HG03139 (cell line): ENCODE results near the gene DISP2.
A peak's percentile ranks its signal among the peaks of the same experiment; 100 is the strongest.

Experiments
- ATAC-seq: cut with Tn5 transposase; IDR thresholded peaks from one replicate; pipeline ENCODE4 v1.9.1; 2021; ENCODE audit not compliant: unreplicated experiment

Gene DISP2

DNA sequence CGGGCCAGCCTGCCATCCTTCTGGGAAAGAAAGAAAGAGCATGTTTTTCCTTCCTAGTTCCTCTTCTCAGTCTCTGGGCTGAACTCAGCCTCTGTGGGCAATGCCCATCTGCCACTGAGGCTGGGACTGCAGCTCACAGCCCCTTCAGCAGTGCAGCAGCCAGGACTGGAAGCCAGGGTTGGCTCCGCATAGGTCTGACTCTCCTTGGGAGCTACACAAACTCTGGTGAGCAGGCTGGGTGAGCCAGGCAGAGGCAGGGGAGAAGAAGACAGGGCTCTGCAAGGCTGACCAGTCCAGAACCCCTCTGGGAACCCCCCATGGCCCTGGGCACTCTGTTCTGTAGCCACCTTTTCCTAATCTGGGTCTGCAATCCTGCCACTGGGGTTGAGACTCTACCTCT is 3.6 kb downstream of the DISP2 start:
- ATAC-seq: no peak

DNA sequence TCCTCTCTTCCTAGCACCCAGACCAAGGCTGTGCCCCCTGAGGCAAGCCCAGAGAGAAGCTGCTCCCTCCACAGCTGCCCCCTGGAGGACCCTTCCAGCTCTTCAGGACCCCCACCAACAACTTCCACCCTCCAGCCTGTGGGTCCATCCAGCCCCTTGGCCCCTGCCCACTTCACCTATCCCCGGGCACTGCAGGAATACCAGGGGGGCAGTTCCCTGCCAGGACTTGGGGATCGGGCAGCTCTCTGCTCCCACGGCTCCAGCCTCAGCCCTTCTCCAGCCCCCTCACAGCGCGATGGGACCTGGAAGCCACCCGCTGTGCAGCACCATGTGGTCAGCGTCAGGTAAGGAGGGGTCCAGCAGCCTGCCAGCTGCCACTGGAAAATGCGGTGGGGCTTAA is 5.6 kb downstream of the DISP2 start:
- no peak for ATAC-seq

DNA sequence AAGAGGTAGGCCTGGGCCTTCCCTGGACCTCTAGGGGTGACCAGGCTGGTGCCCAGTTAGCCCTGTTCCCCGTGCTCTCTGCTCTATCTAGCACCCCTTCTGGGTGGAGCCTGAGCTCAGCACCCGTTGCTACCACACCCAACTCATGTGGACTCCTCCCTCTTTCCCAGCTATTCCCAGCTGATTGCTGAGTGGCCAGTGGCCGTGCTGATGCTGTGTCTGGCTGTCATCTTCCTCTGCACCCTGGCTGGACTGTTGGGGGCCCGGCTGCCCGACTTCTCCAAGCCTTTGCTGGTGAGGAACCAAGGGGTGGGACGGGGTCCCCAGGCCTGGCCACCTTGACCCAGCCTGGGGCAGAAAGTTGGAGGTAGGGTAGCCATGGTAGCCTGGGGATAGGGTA is 6.2 kb downstream of the DISP2 start:
- ATAC-seq: no peak

DNA sequence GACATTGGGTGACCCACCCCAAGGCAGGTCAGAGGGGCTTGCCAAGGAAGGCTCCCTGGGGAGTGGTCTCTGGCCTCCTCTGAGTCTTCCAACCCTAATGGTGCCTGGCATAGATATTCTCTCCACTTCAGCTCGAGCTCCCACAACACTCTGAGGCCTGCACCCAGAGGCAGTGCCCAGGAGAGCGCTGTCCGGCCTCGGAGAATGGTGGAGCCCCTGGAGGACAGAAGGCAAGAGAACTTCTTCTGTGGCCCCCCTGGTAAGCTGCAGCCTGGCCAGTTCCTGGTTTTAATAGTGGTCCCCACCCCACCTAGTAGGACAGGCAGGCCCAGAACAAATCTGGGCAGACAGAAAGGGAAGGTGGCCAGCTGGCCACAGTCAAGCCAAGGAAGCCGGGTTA is 7.0 kb downstream of the DISP2 start:
- ATAC-seq: no peak

DNA sequence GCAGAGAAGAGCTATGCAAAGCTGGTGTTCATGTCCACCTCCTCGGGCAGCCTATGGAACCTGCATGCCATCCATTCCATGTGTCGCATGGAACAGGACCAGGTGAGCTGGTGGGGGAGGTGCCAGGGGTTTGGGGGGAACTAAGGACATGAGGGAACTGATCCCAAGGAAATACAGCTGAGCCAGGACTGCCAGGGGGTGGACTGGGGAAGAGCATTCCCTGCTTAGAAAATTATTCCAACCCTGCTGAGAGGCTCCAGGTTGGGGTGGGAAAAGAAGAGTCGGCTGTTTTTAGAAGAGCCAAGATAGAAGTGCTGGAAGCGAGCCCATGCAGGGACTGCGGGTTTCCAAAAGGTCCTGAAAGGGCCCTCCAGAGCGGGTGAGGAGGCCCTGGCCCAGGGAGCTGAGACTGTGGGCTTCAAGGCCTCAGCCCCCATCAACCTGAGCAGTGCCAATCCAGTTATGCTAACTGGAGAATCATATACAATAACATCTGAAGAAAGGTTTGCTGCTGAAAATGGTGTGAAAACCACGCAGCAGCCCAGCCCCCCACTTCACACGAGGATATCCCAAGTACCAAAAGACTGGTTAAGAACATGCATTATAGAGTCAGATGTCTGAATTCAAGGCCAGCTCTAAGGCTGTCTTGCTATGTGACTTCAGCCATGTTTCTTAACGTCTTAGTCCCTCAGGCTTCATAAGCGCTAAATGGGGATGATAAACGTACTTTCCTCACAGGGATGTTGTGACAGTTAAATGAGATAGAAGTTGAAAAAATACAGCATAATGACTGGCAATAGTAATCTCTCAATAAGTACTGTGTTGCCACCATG is 7.8 kb downstream of the DISP2 start:
- ATAC-seq: no peak

DNA sequence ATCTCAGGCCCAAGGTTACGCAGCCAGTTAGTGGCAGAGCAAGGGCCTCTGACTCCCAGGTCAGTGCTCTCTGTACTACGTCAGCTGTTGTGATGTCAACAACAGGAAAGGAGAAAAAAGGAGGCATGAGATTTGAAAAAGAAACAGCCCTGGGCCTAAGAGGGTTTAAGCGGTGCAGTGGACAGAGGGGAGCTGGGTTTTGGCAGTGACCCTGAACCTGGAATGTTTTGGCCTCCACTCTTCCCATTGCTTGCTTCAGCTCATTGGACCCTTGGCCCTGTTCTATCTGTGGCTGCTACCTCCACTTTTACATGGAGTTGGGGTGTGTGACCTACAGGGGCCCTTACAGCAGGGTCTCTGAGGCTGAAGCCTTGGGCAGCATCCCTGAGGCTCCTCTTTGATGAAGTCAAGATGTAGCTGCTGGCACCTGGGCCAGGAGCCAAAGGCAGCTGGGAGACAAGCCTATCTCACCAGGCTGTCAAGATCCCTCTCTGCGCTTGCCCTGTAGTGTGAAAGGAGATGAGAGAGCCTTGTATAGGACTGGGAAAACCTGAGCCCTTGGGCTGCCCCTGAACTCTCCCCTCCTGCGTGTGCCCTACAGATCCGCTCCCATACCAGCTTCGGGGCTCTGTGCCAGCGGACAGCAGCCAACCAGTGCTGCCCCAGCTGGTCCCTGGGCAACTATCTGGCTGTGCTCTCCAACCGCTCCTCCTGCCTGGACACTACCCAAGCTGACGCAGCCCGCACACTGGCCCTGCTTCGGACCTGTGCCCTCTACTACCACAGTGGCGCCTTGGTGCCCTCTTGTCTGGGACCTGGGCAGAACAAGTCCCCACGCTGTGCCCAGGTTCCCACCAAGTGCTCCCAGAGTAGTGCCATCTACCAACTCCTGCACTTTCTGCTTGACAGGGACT is 8.7 kb downstream of the DISP2 start:
- no peak for ATAC-seq

DNA sequence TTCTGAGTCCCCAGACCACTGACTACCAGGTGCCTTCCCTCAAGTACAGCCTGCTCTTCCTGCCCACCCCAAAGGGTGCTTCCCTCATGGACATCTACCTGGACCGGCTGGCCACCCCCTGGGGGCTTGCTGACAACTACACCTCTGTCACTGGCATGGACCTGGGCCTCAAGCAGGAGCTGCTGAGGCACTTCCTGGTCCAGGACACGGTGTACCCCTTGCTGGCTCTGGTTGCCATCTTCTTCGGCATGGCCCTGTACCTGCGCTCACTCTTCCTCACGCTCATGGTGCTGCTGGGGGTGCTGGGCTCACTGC is 9.3 kb downstream of the DISP2 start:
- no peak for ATAC-seq

DNA sequence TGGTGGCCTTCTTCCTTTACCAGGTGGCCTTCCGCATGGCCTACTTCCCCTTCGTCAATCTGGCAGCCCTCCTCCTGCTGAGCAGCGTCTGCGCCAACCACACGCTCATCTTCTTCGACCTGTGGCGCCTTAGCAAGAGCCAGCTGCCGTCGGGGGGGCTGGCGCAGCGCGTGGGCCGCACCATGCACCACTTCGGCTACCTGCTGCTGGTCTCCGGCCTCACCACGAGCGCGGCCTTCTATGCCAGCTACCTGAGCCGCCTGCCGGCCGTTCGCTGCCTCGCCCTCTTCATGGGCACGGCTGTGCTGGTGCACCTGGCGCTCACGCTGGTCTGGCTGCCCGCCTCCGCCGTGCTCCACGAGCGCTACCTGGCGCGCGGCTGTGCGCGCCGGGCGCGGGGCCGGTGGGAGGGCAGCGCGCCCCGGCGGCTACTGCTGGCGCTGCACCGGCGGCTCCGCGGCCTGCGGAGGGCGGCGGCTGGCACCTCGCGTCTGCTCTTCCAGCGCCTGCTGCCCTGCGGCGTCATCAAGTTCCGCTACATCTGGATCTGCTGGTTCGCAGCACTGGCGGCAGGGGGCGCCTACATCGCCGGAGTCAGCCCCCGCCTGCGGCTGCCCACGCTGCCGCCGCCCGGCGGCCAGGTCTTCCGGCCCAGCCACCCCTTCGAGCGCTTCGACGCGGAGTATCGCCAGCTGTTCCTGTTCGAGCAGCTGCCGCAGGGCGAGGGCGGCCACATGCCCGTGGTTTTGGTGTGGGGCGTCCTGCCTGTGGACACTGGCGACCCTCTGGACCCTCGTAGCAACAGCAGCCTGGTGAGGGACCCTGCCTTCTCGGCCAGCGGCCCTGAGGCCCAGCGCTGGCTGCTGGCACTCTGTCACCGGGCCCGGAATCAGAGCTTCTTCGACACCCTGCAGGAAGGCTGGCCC is 9.9 kb downstream of the DISP2 start:
- peak; percentile 82 for ATAC-seq

DNA sequence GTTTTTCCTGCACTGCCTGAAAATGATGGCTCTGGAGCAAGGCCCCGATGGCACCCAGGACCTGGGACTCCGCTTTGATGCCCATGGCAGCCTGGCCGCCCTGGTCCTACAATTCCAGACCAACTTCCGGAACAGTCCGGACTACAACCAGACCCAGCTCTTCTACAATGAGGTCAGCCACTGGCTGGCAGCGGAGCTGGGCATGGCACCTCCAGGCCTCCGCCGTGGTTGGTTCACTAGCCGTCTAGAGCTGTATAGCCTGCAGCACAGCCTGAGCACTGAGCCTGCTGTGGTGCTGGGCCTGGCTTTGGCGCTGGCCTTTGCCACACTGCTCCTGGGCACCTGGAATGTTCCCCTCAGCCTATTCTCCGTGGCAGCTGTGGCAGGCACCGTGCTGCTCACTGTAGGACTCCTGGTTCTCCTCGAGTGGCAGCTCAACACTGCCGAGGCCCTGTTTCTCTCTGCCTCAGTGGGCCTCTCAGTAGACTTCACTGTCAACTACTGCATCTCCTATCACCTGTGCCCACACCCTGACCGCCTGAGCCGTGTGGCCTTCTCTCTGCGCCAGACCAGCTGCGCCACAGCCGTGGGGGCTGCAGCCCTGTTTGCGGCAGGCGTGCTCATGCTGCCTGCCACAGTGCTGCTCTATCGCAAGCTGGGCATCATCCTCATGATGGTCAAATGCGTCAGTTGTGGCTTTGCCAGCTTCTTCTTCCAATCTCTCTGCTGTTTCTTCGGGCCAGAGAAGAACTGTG is 10.9 kb downstream of the DISP2 start:
- no peak for ATAC-seq

DNA sequence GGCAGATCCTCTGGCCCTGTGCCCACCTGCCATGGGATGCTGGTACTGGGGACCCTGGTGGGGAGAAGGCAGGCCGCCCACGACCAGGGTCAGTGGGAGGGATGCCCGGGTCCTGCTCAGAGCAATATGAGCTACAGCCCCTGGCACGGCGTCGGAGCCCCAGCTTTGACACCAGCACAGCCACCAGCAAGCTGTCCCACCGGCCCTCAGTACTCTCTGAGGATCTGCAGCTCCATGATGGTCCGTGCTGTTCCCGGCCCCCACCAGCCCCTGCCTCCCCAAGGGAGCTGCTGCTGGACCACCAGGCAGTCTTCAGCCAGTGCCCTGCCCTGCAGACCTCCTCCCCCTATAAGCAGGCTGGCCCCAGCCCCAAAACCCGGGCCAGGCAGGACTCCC is 11.5 kb downstream of the DISP2 start:
- no peak for ATAC-seq

DNA sequence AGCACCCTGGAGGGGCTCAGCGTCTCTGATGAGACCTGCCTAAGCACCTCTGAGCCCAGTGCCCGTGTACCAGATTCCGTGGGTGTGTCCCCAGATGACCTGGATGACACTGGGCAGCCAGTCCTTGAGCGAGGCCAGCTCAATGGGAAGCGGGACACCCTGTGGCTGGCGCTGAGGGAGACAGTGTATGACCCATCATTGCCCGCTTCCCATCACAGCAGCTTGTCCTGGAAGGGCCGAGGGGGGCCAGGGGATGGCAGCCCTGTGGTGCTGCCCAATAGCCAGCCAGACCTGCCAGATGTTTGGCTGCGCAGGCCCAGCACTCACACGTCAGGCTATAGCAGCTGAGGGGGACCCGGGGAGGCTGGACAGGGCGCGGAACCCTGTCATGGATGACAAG is 12.0 kb downstream of the DISP2 start:
- ATAC-seq: no peak

DNA sequence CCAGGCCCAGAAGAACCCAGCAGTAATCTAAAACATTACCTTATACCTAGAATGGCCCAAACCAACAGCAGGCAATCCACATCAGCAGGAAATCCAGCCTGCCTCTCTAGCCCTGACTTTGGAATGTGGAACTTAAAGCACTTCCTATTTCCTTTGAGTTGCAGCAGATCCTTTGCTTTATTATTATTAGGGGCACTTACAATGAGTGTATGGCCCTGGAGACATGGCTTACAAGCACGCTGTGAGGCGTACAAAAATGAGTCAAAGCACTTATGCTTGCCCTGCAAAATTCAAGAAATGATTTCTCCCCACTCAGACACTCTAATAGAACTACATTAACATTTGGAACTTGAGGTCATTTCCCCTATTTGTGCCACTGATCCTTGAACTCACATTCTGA is 15.0 kb downstream of the DISP2 start:
- ATAC-seq: no peak

DNA sequence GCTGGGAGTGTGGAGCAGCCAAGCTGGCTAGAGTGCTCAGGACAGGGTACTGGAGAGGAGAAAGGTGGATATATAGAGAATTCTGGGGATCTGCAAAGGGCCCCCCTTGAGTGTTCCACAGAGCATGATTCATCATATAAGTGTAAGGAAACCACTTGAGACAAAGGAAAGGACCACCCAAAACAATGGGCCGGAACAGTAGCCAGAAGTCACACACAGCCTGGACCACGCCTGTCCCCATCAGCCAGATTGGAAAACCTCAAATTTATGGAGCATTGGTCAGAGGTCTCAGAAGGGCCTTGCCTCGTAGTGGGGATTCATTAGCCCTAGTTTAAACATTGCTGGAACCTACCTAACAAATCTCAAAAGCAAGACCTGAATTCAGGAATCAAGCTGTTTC is 19.6 kb downstream of the DISP2 start:
- no peak for ATAC-seq

DNA sequence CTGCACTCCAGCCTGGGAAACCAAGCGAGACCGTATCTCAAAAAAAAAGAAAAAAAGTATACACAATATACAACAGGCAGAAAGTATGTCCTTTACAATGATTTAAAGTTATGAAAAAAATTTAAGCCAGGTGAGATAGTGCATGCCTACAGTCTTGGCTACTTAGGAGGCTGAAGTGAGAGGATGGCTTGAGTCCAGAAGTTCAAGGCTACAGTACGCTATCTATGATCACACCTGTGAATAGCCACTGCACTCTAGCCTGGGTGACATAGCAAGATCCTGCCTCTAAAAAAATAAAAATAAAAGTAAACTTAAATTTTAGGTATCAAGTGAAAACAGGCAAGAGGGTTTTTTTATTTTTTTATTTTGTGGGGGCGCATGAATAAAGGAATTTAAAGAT is 21.4 kb downstream of the DISP2 start:
- no peak for ATAC-seq

DNA sequence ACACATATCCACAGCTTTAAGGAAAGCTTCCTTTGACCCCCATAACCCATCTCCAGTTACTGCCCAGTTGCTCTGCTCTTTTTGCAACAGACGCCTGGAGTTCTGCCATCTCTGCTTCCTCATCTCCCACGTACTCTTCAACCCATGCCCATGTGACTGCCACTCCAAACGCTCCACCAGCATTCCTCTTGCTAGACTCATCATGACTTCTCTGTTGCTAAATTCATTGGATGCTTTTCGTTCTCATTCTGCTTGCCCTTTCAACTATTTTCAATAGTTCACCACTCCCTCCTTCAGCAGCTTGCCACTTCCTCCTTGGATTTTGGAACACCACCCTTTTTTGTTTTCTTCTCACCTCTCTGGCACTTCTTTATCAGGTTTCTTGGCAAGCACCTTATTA is 21.8 kb downstream of the DISP2 start:
- ATAC-seq: no peak

DNA sequence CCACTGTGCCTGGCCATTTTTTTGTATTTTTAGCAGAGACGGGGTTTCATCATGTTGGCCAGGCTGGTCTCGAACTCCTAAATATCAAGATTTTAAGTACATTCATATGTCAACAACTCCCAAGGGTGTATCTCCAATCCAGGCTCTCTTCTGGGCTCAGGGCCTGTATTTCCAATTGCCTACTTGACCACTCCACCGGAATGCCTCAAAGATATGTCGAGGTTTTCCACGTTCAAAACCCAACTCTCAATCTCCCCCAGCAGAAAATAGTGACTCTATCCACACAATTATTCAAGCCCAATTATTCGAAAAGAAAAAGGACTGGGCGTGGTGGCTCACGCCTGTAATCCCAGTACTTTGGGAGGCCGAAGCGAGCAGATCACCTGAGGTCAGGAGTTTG is 22.6 kb downstream of the DISP2 start:
- ATAC-seq: no peak

DNA sequence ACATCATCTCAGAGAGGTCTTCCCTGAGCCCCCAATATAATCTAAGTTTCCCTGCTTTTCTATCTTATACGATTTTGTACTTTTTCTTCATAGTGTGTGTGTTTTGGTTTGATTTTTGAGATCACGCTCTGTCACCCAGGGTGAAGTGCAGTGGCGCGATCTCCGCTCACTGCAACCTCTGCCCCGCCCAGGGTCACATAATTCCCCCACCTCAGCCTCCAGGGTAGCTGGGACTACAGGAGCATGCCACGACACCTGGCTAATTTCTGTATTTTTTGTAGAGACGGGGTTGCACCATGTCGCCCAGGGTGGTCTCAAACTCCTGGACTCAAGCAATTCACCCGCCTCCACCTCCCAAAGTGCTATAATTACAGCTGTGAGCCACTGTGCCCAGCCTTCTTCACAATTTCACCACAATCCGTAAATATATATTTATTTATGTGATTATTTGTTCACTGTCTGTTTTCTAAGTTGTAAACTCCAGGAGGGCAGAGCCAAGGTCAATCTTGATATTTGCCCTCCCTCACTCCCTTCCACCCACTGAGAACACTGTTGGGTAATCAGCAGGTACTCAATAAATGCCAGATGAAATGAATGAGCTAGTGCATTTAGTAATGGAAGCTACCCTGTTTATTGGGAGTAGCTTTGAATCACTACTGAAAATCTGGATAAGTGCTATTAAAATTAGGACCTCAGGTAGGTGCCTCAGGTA is 24.0 kb downstream of the DISP2 start:
- no peak for ATAC-seq

DNA sequence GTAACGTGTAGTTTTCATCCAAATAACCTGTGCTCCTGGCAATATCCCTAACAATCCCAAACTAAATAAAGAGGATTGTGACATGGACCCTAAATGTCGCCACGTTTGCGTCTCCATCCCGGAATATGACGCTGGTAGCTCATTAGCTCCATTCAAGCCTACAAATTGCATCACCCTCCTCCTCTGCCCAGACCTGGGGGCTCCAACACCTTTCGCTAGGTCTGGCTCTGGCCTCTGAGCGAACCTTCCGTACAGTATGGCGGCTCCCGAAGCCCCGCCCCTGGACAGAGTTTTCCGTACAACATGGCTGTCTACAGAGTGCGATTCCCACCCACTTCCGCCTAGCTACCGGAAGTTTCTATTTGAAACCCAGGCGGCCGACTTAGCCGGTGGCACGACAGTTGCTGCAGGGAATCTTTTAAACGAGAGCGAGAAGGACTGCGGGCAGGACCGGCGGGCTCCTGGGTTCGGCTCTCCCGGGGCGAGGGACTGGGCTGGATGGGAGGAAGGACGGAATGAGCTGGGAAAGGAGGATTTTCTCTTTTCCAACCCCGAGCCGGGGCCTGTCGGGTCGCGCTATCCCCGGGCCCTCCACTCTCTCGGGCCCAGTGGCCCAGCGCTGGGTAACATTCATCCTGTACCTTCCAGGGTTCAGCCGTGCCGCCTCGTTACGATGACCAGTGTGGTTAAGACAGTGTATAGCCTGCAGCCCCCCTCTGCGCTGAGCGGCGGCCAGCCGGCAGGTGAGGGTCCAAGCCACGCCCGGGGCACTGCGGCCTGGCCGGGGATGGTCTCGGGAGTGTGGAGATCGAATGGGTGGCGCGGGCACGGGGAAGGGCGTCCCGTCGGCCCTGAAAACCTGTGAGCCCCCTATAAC is 24.8 kb downstream of the DISP2 start, which contains the start of gene KNSTRN:
Gene KNSTRN, plus strand, starts transcription at position 142 of the 877 bp plus-strand sequence. Its CDS starts 115 bp downstream, at position 257.
- peak; percentile 89 for ATAC-seq

DNA sequence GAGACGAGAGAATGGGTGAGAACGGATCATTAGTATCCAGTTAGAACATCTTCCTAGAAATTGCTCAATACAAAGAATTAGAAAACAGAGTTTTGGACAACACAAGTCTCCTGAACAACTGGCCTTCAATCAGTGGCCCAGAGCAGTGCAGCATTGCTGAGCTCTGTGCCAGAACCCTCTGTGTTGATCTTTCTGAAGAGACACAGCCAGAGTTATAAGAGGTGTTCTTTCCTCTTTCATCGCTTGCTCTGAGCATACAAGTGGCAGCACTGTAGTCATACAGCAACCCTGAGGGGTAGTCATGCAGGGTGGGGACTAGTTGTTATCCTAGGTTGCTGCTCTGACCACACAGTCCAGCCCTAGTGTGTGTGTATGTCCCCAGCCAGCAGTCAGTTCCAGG is 28.5 kb downstream of the DISP2 start:
- no peak for ATAC-seq
